HG02852 (cell line): Measurements from ENCODE around the gene BFSP2.

Experiments used
- ATAC-seq: cut with Tn5 transposase; IDR thresholded peaks from one replicate; pipeline ENCODE4 v1.9.1; 2021; ENCODE audit warnings: mild to moderate bottlenecking, moderate library complexity; ENCODE audit not compliant: unreplicated experiment

The BFSP2 gene

DNA sequence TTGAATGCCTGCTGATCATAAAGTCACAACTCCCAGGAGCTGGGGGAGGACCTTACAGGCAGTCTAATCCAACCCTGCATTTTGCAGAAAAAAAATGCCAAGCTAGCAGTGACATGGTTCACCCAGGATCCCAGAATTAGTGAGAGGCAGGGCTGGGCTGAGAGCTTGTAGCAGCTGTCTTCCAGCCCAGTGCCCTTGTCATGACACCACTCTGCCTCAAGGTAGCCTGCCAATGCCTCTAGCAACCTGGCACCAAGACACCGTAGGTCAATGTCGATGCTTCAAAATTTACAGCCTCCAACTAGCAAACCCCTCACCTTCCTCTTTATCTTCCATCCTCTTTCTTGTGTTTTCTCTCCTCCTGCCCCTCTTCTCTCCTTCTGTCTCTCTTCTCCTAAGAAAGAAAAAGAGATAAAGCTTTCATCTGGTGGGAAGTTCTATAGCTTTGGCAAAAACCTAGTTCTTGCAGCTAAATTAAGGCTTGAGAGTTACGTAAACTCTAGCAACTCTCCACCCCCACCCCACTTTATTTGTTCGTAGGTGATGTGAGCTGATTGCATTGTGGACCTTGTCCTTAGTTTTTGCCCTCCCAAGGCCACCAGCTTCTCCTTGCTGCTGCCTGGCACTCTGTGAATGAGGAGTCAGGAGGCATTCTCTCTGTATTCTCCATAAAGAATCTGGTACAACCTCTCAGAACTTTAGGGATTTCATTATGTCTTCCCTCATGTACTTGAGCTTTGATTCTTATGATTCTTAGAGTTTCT lies 18.3 kb upstream of the BFSP2 start:
- ATAC-seq, result no peak

GRCh38 chr3:133383175-133383574 lies 16.7 kb upstream of the BFSP2 start:
- ATAC-seq, result no peak

GRCh38 chr3:133383741-133384140 lies 16.1 kb upstream of the BFSP2 start:
- ATAC-seq, result no peak

- ATAC-seq, result peak; percentile 70
Measured at GRCh38 chr3:133384331-133385027, 15.4 kb upstream of the BFSP2 start.

GRCh38 chr3:133386876-133387275 lies 13.0 kb upstream of the BFSP2 start:
- no peak for ATAC-seq

DNA sequence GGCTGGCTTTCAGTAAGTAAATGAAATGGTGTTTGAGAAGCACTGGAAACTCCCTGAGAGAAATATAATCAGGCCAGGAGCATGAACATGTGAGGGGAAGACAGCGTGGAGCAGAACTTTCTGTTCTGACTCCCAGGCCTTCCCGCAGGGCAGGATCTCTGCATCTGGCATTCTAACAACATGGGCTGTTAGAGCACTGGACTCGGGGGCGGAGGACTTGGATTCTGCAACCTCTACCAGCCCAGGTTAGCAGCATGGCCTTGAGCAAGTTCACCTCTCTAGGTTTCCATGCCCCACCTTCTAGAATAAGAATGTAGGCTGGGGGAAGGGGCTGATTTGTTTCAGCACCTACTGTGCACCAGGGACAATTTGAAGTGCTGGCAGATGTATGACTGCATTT lies 12.5 kb upstream of the BFSP2 start:
- ATAC-seq, result no peak

DNA sequence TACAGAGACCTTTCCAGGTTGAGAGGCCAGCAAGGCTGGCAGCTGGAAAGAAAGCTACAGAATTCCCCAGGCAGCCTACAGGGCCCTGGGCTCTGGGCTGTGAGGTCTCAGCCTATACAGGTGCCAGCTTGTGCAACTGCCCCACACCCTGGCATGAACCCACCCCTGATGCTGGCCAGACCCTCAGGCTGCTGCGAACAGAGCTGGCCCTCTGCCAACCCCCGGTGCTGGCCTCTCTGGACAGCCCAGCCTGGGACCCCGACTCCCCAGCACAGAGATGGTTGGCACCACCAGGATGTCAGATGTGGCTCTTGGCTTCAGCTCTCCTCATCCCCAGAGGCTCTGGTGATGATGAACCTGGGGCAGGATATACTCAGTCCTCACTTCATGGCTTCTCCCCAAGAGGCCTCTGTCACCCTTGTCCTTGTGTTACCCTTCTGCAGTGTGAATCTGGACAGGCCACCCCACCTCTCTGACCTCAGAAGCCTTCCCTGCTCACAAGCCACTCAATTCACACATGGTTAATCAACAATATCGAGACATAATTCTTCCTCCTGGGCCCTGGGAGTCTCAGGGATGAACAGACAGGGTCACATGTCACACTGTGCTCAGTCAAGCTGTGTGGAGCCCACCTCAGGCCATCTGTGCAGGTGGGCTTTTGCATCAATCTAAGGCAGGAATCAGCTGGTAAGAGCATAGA lies 11.0 kb upstream of the BFSP2 start:
- no peak for ATAC-seq

- no peak for ATAC-seq
Measured at GRCh38 chr3:133390715-133391114, 9.1 kb upstream of the BFSP2 start.

- ATAC-seq, result no peak
Measured at GRCh38 chr3:133393204-133393603, 6.7 kb upstream of the BFSP2 start.

DNA sequence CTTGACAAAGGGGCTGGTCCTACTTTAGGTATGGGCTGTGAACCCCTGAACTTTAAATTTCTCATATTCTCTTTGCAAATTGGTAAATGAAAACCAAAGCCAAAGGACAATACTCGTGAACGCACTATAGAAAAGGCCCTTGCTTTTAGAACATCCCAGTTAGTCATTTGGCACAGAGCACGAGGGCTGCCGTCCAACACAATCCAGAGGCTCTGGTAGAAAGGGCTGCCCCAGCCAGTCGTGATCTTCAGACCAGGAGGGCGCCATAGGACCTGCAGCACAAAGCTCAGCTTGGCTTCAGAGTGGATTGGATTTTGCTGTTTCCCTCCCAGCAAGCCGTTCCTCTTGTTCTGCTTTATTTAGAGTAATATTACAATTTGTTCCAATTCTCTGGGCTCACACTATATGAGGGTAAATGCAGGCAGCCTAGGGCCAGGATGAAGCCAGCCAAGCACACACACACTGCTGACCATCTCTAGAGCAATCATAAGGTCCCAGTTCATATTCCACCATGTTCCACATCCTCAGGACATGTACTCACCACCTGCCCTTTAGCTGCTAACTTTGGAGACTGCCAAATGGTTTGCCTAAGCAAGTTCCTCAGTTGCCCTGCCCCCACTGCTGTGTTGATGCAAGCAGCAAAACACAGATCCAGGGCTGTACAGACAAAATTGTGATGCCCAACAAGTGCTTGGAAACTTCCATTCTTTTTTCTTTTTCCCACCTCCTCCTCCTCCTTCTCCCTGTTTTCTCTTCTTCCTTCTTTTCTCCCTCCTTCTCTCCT lies 6.0 kb upstream of the BFSP2 start:
- ATAC-seq, result no peak

GRCh38 chr3:133394561-133395311 lies 5.1 kb upstream of the BFSP2 start:
- no peak for ATAC-seq

DNA sequence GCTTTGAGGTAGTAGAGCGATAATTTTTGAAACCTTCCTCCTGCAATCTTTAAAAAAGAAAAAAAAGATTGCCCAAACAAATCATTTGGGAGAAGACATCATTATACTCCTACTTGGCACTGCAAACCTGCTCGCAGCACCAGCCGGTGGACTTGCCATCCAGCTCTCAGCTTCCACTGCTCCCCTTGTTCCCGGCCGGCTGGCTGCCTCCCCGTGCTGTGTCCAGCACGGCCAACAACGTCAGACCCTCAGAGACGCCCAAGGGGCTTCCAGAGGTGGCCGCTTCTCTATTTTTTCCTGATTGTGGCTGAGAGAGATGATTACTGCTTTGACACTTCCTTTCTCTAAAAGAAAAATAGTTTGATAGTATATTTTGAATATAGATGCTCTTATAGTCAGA lies 3.0 kb upstream of the BFSP2 start:
- no peak for ATAC-seq

DNA sequence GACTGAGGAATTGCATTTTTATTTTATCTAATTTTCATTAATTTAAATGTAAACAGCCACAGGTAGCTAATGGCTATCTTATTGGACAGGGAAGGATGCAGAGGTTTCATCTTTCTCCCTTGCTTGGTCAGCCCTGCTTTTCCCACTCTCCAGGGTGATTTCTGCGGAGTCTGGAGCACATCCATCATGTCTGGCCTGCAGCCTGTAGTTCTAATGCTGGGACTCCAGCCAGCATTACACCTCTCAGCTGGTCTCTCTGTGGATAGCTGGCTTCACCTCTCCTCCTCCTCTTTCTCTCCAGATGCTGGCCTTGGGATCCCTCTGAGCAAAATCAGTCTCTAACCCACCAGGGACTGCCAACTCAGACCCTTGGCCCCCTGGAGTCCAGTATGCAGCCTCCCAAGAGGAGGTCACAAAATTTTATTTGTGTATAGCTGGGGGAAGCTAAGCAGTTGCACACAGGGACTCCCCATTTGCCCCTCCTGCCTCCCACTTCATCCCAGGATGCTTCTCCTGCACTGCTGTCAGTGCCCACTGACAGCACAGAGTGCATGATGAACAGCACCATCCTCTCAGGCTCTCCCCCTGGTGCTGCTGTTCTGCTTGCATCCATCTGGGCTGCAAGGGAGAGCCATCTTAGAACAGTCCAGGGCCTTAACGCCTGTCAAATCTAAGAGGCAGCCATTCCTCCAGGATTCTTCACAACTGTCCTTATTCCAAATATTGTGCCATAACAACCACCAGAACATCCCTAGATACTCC lies 1.7 kb downstream of the BFSP2 start:
- no peak for ATAC-seq

- ATAC-seq, result no peak
Measured at GRCh38 chr3:133404920-133405319, 5.1 kb downstream of the BFSP2 start.

DNA sequence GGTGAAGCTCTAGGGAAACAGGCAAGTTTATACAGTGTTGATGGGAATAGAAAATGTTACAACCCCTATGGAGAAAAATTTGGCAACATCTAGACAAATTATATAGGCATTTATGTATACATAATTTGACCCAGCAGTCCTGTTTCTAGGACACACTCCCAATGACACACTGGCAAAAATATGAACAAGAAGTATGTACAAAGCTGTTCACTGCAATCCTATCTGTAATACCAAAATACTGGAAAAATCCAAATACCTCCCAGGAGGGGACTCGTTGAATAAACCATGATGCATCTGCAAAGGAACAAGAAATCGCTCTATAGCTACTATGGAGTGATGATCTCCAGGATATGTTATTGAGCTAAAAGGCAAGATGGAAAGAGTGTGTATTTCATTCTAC lies 8.5 kb downstream of the BFSP2 start:
- ATAC-seq, result no peak

GRCh38 chr3:133408961-133409360 lies 9.1 kb downstream of the BFSP2 start:
- ATAC-seq, result no peak

GRCh38 chr3:133410191-133410892 lies 10.5 kb downstream of the BFSP2 start:
- no peak for ATAC-seq

DNA sequence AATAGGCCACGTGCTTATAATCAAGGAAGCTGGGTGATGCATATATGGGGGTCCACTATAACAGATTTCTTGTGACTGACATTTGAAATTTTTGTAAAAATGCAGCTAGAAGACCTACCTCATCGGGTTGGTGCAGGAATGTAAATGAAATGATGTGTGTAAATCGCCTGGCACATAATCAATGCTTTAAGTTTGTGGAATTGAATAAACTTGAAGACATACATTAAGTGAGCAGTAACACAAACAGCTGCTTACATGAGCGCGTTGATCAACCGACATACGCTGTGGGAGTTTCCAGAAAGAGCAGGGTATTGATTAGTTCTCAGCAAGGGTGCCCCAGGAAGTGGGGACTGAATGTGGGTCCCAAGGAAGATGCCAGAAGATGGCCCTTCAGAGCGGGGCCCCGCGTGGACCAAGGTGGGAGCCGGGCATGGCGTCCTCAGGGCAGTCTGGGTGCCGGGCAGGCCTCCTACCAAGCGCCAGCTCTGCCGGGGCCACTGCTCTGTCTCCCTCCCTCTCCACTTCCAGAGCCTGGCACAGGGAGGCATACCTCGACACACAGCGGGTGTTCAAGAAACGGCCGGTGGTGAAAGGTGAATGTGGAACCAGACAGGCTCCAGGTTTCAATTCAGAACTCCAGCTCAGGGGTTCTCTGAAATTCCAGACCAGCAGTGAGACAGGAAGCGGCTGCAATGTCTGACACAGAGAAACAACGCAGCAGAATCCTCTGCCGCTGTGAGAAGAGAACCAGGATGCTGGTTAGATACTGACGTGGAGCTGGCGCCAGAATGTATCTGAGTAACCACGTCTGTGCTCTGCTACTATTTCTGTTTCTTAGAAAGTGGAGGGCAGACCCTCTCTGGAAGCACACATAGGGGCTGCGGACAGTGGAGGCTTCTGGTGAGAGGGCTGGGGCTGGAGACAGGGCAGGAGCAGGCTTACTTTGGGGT lies 12.6 kb downstream of the BFSP2 start:
- ATAC-seq, result no peak
